T-helper 17 cell (primary cell): ENCODE data around the gene LRRC17. TPM values are rescaled to one million over a fixed set of nuclear protein-coding genes. Genes with fewer than 3 reads are reported as not detected.

Source experiments
- ATAC-seq: fragments of 150-1000 bp; cut with Tn5 transposase; 2 replicates; pipeline ENCODE4 v1.10.0; 2021; ENCODE audit warnings: mild to moderate bottlenecking, moderate library complexity
- DNase-seq, 3 donors: peaks; one replicate each; pipeline versions ENCODE4 v3.0.0 to v3.0.0-alpha.2; 2020 to 2021
- H3K9me3 ChIP-seq: one replicate; pipeline ENCODE4 v1.7.0; 2013; ENCODE audit warnings: low read length, mild to moderate bottlenecking; ENCODE audit not compliant: control insufficient read depth, poor library complexity, severe bottlenecking
- H3K27ac Mint-ChIP-seq: one replicate; pipeline ENCODE4 v1.8.0; 2022; ENCODE audit warnings: mild to moderate bottlenecking, moderate library complexity, mixed read lengths
- H3K27me3 Mint-ChIP-seq: one replicate; pipeline ENCODE4 v1.8.0; 2022; ENCODE audit warnings: mixed read lengths
- H3K36me3 Mint-ChIP-seq: one replicate; pipeline ENCODE4 v1.8.0; 2022; ENCODE audit warnings: low read depth, mixed read lengths
- H3K4me1 Mint-ChIP-seq: one replicate; pipeline ENCODE4 v1.8.0; 2022; ENCODE audit warnings: mild to moderate bottlenecking, mixed read lengths
- H3K4me3 Mint-ChIP-seq: one replicate; pipeline ENCODE4 v1.8.0; 2022; ENCODE audit warnings: mild to moderate bottlenecking, moderate library complexity, mixed read lengths
- total RNA-seq, 4 donors: library from RNA in 2 of 4; stranded (reverse) in 2 of 4; gene quantifications; one replicate each; pipeline ENCODE4 v1.2.3 and lab custom pipeline; 2022 to 2026

The LRRC17 gene
- total RNA-seq (under 1 TPM in 1 of 2 donors, not detected in 1; 0.86 TPM), total RNA-seq (lab: John Stamatoyannopoulos, UW) (0 to 0.53 reads per million in 2 donors)

- Mint-ChIP-seq H3K27ac (no peak within 1 kb of the TSS), H3K4me1 (no peaks in the 10 kb centered on the region), H3K36me3 (peaks cover 3% of the 10 kb centered on the region), H3K4me3 (no peak within 1 kb of the TSS), H3K27me3 (peaks cover 11% of the 10 kb centered on the region)
- ATAC-seq = no peak
- DNase-seq = no peak
- H3K9me3 ChIP-seq = no peaks in the 10 kb centered on the region
Measured at GRCh38 chr7:102912742-102913141, at the start of gene LRRC17. TSS of gene LRRC17 (plus strand) at chr7:102913000. CDS start at chr7:102933914, 20,914 bp downstream.

GRCh38 chr7:102864958-102865357, 47.8 kb upstream of the LRRC17 start:
- DNase-seq (no peak), ATAC-seq (no peak)
- H3K4me1 Mint-ChIP-seq = no peaks in the 10 kb centered on the region
- H3K9me3 ChIP-seq = no peaks in the 10 kb centered on the region
- no peak overlapping the region for H3K27ac Mint-ChIP-seq
- H3K4me3 Mint-ChIP-seq = no peak overlapping the region
- H3K36me3 Mint-ChIP-seq = peaks cover 3% of the 10 kb centered on the region
- H3K27me3 Mint-ChIP-seq = no peaks in the 10 kb centered on the region

- Mint-ChIP-seq H3K27me3 (no peaks in the 10 kb centered on the region), H3K4me3 (no peak overlapping the region), H3K36me3 (peaks cover 3% of the 10 kb centered on the region), H3K4me1 (no peaks in the 10 kb centered on the region), H3K27ac (no peak overlapping the region)
- ATAC-seq (no peak), DNase-seq (no peak)
- H3K9me3 ChIP-seq = no peaks in the 10 kb centered on the region
Measured at GRCh38 chr7:102866535-102867215, 46.1 kb upstream of the LRRC17 start.

- Mint-ChIP-seq H3K4me1 (peaks cover 5% of the 10 kb centered on the region), H3K4me3 (no peak overlapping the region), H3K36me3 (peaks cover 3% of the 10 kb centered on the region), H3K27ac (no peak overlapping the region), H3K27me3 (no peaks in the 10 kb centered on the region)
- ATAC-seq (no peak), DNase-seq (no peak)
- no peaks in the 10 kb centered on the region for H3K9me3 ChIP-seq
Measured at GRCh38 chr7:102869195-102869594, 43.6 kb upstream of the LRRC17 start.

- H3K9me3 ChIP-seq = no peaks in the 10 kb centered on the region
- peaks cover 5% of the 10 kb centered on the region for H3K4me1 Mint-ChIP-seq
- H3K27me3 Mint-ChIP-seq = no peaks in the 10 kb centered on the region
- no peak overlapping the region for H3K4me3 Mint-ChIP-seq
- no peak overlapping the region for H3K27ac Mint-ChIP-seq
- DNase-seq (no peak), ATAC-seq (no peak)
- peaks cover 2% of the 10 kb centered on the region for H3K36me3 Mint-ChIP-seq
Measured at GRCh38 chr7:102872460-102872859, 40.3 kb upstream of the LRRC17 start.

GRCh38 chr7:102873470-102874165, 39.2 kb upstream of the LRRC17 start:
- no peak for ATAC-seq
- H3K27ac Mint-ChIP-seq = peak overlapping the region; percentile 17

GRCh38 chr7:102874166-102874829, 38.5 kb upstream of the LRRC17 start:
- ATAC-seq (peak; percentile 36), DNase-seq (no peak)
- Mint-ChIP-seq H3K27me3 (no peaks in the 10 kb centered on the region), H3K4me1 (peaks cover 5% of the 10 kb centered on the region), H3K4me3 (no peak overlapping the region), H3K27ac (peak overlapping the region; percentile 17), H3K36me3 (peaks cover 2% of the 10 kb centered on the region)
- H3K9me3 ChIP-seq = no peaks in the 10 kb centered on the region

More at GRCh38 chr7:102873470-102874165, 39.2 kb upstream of the LRRC17 start:
- no peaks in the 10 kb centered on the region for H3K9me3 ChIP-seq
- Mint-ChIP-seq H3K36me3 (peaks cover 2% of the 10 kb centered on the region), H3K4me1 (peaks cover 5% of the 10 kb centered on the region), H3K4me3 (no peak overlapping the region), H3K27me3 (no peaks in the 10 kb centered on the region)
- DNase-seq = no peak

GRCh38 chr7:102874966-102875365, 37.8 kb upstream of the LRRC17 start:
- no peaks in the 10 kb centered on the region for H3K9me3 ChIP-seq
- Mint-ChIP-seq H3K27ac (no peak overlapping the region), H3K27me3 (no peaks in the 10 kb centered on the region), H3K4me1 (peaks cover 5% of the 10 kb centered on the region), H3K36me3 (peaks cover 2% of the 10 kb centered on the region), H3K4me3 (no peak overlapping the region)
- DNase-seq (no peak), ATAC-seq (no peak)

- ATAC-seq (no peak), DNase-seq (no peak)
- Mint-ChIP-seq H3K4me1 (peaks cover 5% of the 10 kb centered on the region), H3K4me3 (no peak overlapping the region), H3K36me3 (peaks cover 2% of the 10 kb centered on the region), H3K27me3 (no peaks in the 10 kb centered on the region), H3K27ac (no peak overlapping the region)
- no peaks in the 10 kb centered on the region for H3K9me3 ChIP-seq
Measured at GRCh38 chr7:102875700-102876295, 37.0 kb upstream of the LRRC17 start.

GRCh38 chr7:102883098-102883860, 29.5 kb upstream of the LRRC17 start:
- no peak for DNase-seq
- Mint-ChIP-seq H3K27ac (no peak overlapping the region), H3K36me3 (no peaks in the 10 kb centered on the region), H3K27me3 (peaks cover 6% of the 10 kb centered on the region), H3K4me3 (peak overlapping the region; percentile 19), H3K4me1 (peaks cover 2% of the 10 kb centered on the region)
- no peaks in the 10 kb centered on the region for H3K9me3 ChIP-seq
- ATAC-seq = no peak

GRCh38 chr7:102888561-102889233, 24.1 kb upstream of the LRRC17 start:
- DNase-seq = no peak
- Mint-ChIP-seq H3K4me1 (peaks cover 2% of the 10 kb centered on the region), H3K4me3 (peak overlapping the region; percentile 4), H3K27ac (no peak overlapping the region), H3K27me3 (peaks cover 6% of the 10 kb centered on the region), H3K36me3 (no peaks in the 10 kb centered on the region)
- no peaks in the 10 kb centered on the region for H3K9me3 ChIP-seq
- ATAC-seq = no peak

- no peak for ATAC-seq
- Mint-ChIP-seq H3K4me3 (no peak overlapping the region), H3K27ac (no peak overlapping the region), H3K27me3 (peaks cover 6% of the 10 kb centered on the region), H3K4me1 (peaks cover 2% of the 10 kb centered on the region), H3K36me3 (no peaks in the 10 kb centered on the region)
- DNase-seq = no peak
- no peaks in the 10 kb centered on the region for H3K9me3 ChIP-seq
Measured at GRCh38 chr7:102889851-102890250, 22.9 kb upstream of the LRRC17 start.
